ENCODE measurements around the gene LRRC4C.

GRCh38 chr11:40179541-40179940, 1279.9 kb downstream of the LRRC4C start:
- TF ChIP-seq CTCF (IDR thresholded peaks at IDR 0.05; ENCODE audit: low read depth, low read length, missing input control), result no peak
- no peak for TF ChIP-seq YY1 (IDR thresholded peaks at IDR 0.05)
- no peak for TF ChIP-seq ATF3 (IDR thresholded peaks at IDR 0.05)
- no peak for TF ChIP-seq FOXA1 (IDR thresholded peaks at IDR 0.05)
- TF ChIP-seq REST (IDR thresholded peaks at IDR 0.05), result no peak
- no peak for TF ChIP-seq MAX (IDR thresholded peaks at IDR 0.05)
- no peak for TF ChIP-seq GABPA (IDR thresholded peaks at IDR 0.05 in 1 of 2, conservative IDR thresholded peaks at IDR 0.05 in 1 of 2)
- TF ChIP-seq TAF1 (conservative IDR thresholded peaks at IDR 0.05), result no peak
- TF ChIP-seq ZBTB33 (IDR thresholded peaks at IDR 0.05), result no peak
- TF ChIP-seq RAD21 (IDR thresholded peaks at IDR 0.05), result no peak

All from liver (tissue), 3 donors.